Measurements from ENCODE around the gene HSD17B12.

The HSD17B12 gene

DNA sequence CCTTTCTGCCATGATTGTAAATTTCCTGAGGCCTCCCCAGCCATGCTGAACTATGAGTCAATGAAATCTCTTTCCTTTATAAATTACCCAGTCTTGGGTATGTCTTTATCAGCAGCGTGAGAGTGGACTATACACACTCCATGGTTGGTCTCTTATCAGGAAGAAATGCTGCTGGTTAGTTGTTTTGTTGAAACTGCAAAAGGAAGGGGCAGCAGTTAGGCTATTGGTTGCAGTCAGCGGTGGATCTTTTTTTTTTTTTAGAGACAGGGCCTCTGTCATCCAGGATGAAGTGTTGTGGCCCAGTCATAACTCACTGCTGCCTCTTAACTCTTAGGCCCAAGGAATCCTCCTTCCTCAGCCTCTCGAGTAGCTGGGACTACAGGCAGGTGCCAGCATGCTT, 51.7 kb downstream of the HSD17B12 start:
- H3K4me1 ChIP-seq (ENCODE audit: low read length), result peaks cover 15% of the 10 kb centered on the region
- TF ChIP-seq, protein P1, sequence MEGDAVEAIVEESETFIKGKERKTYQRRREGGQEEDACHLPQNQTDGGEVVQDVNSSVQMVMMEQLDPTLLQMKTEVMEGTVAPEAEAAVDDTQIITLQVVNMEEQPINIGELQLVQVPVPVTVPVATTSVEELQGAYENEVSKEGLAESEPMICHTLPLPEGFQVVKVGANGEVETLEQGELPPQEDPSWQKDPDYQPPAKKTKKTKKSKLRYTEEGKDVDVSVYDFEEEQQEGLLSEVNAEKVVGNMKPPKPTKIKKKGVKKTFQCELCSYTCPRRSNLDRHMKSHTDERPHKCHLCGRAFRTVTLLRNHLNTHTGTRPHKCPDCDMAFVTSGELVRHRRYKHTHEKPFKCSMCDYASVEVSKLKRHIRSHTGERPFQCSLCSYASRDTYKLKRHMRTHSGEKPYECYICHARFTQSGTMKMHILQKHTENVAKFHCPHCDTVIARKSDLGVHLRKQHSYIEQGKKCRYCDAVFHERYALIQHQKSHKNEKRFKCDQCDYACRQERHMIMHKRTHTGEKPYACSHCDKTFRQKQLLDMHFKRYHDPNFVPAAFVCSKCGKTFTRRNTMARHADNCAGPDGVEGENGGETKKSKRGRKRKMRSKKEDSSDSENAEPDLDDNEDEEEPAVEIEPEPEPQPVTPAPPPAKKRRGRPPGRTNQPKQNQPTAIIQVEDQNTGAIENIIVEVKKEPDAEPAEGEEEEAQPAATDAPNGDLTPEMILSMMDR (IDR thresholded peaks at IDR 0.05; ENCODE audit: low read length), result no peak
- no peak for TF ChIP-seq EZH2 (optimal IDR thresholded peaks at IDR 0.05; ENCODE audit: low read depth, low read length)
- no peak for TF ChIP-seq EZH2phosphoT487 (IDR thresholded peaks at IDR 0.05; ENCODE audit: low read length)
- peaks cover under 1% of the 10 kb centered on the region; the same call in 1 of the 2 replicates for H3F3A ChIP-seq (ENCODE audit: insufficient read depth, low read length)
- no peak overlapping the region for H3K27ac ChIP-seq (ENCODE audit: low read length)
- H3K79me2 ChIP-seq (ENCODE audit: low read length), result peaks cover 77% of the 10 kb centered on the region
- H3K9me3 ChIP-seq (replicated peaks; ENCODE audit: insufficient read depth, low read length), result no peaks in the 10 kb centered on the region
- H3K36me3 ChIP-seq (replicated peaks; ENCODE audit: insufficient read depth, low read length), result peaks cover 3% of the 10 kb centered on the region; the same call in 1 of the 2 replicates
- no peak overlapping the region for H3K4me3 ChIP-seq (ENCODE audit: low read length)
- no peaks in the 10 kb centered on the region for H4K20me1 ChIP-seq (ENCODE audit: insufficient read depth, low read length)
- no peaks in the 10 kb centered on the region for H3K9me2 ChIP-seq (replicated peaks; ENCODE audit: insufficient read depth, low read length)
- DNase-seq, result no peak
- H3K27me3 ChIP-seq (replicated peaks; ENCODE audit: insufficient read depth, low read length), result no peaks in the 10 kb centered on the region
- H3K4me2 ChIP-seq (ENCODE audit: low read depth, low read length), result no peak overlapping the region
- no peak overlapping the region for H2AFZ ChIP-seq (ENCODE audit: low read length)
- H3K9ac ChIP-seq (ENCODE audit: low read length), result no peak overlapping the region

DNA sequence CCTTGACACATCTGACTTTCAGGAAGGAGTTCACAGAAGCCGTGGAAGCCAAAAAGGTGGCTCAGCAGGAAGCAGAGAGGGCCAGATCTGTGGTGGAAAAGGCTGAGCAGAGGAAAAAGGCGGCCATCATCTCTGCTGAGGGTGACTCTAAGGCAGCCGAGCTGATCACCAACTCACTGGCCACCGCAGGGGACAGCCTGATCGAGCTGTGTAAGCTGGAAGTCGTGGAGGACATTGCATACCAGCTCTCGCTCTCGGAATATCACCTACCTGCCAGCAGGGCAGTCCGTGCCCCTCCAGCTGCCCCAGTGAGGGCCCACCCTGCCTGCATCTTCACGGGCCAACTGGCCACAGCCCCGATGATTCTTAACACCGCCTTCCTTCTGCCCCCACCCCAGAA, 53.7 kb downstream of the HSD17B12 start:
- Histone ChIP-seq H3K79me2 (ENCODE audit: low read length) (peaks cover 76% of the 10 kb centered on the region), H2AFZ (ENCODE audit: low read length) (no peak overlapping the region), H3K9me2 (replicated peaks; ENCODE audit: insufficient read depth, low read length) (no peaks in the 10 kb centered on the region), H3K27me3 (replicated peaks; ENCODE audit: insufficient read depth, low read length) (no peaks in the 10 kb centered on the region), H4K20me1 (ENCODE audit: insufficient read depth, low read length) (no peaks in the 10 kb centered on the region), H3K9ac (ENCODE audit: low read length) (no peak overlapping the region), H3F3A (ENCODE audit: insufficient read depth, low read length) (peaks cover 15% of the 10 kb centered on the region), H3K4me1 (ENCODE audit: low read length) (peaks cover 27% of the 10 kb centered on the region), H3K9me3 (replicated peaks; ENCODE audit: insufficient read depth, low read length) (no peaks in the 10 kb centered on the region), H3K27ac (ENCODE audit: low read length) (no peak overlapping the region), H3K4me2 (ENCODE audit: low read depth, low read length) (no peak overlapping the region), H3K4me3 (ENCODE audit: low read length) (no peak overlapping the region), H3K36me3 (replicated peaks; ENCODE audit: insufficient read depth, low read length) (peaks cover 3% of the 10 kb centered on the region; the same call in 1 of the 2 replicates)
- no peak for TF ChIP-seq EZH2 (optimal IDR thresholded peaks at IDR 0.05; ENCODE audit: low read depth, low read length)
- no peak for DNase-seq

DNA sequence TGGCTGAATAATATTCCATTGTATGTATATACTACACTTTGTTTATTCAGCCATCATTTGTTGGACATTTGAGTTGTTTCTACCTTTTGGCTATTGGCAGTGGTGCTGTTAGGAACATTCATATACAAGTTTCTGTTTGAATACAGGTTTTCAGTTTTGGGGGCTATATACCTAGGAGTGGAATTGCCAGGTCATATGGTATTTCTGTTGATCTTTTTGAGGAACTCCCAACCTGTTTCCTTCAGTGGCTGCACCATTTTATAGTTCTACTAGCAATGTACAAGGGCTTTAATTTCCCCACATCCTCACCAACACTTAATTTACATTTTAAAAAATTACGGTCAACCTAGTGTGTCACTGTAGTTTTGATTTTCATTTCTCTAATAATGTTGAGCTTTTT, 54.6 kb downstream of the HSD17B12 start:
- no peak for DNase-seq
- H3K36me3 ChIP-seq (replicated peaks; ENCODE audit: insufficient read depth, low read length), result peaks cover 3% of the 10 kb centered on the region; the same call in 1 of the 2 replicates
- H3K9ac ChIP-seq (ENCODE audit: low read length), result no peak overlapping the region
- no peak overlapping the region for H3K27ac ChIP-seq (ENCODE audit: low read length)
- H2AFZ ChIP-seq (ENCODE audit: low read length), result no peak overlapping the region
- H4K20me1 ChIP-seq (ENCODE audit: insufficient read depth, low read length), result no peaks in the 10 kb centered on the region
- H3K79me2 ChIP-seq (ENCODE audit: low read length), result peaks cover 76% of the 10 kb centered on the region
- peaks cover 20% of the 10 kb centered on the region for H3F3A ChIP-seq (ENCODE audit: insufficient read depth, low read length)
- H3K4me3 ChIP-seq (ENCODE audit: low read length), result no peak overlapping the region
- H3K4me2 ChIP-seq (ENCODE audit: low read depth, low read length), result no peak overlapping the region
- peaks cover 35% of the 10 kb centered on the region for H3K4me1 ChIP-seq (ENCODE audit: low read length)
- no peaks in the 10 kb centered on the region for H3K9me2 ChIP-seq (replicated peaks; ENCODE audit: insufficient read depth, low read length)
- no peaks in the 10 kb centered on the region for H3K9me3 ChIP-seq (replicated peaks; ENCODE audit: insufficient read depth, low read length)
- TF ChIP-seq, protein P1 (IDR thresholded peaks at IDR 0.05; ENCODE audit: low read length), result no peak
- TF ChIP-seq EZH2phosphoT487 (IDR thresholded peaks at IDR 0.05; ENCODE audit: low read length) (no peak), EZH2 (optimal IDR thresholded peaks at IDR 0.05; ENCODE audit: low read depth, low read length) (no peak)
- H3K27me3 ChIP-seq (replicated peaks; ENCODE audit: insufficient read depth, low read length), result no peaks in the 10 kb centered on the region

DNA sequence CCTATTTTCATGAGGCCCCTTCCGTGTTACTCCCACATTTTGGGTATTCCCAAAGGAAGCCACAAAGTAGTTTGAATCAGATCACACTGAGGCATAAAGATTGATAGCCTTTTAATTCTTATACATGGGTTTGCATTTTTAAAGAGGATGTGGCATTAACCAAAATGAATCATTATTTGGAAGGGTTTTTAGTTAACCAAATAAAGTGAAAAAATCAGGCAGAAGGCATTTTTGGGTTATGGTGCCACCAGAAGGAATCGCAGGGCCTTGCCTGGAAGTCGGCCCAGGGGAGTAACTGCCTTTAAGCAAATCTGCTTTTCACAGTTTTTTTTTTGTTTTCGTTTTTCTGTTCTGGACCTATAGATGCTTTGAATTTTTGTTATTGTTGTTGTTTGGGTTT, 55.4 kb downstream of the HSD17B12 start:
- peaks cover 3% of the 10 kb centered on the region; the same call in 1 of the 2 replicates for H3K36me3 ChIP-seq (replicated peaks; ENCODE audit: insufficient read depth, low read length)
- no peaks in the 10 kb centered on the region for H3K9me2 ChIP-seq (replicated peaks; ENCODE audit: insufficient read depth, low read length)
- peaks cover 20% of the 10 kb centered on the region for H3F3A ChIP-seq (ENCODE audit: insufficient read depth, low read length)
- no peak overlapping the region for H2AFZ ChIP-seq (ENCODE audit: low read length)
- no peaks in the 10 kb centered on the region for H4K20me1 ChIP-seq (ENCODE audit: insufficient read depth, low read length)
- H3K4me1 ChIP-seq (ENCODE audit: low read length), result peaks cover 35% of the 10 kb centered on the region
- no peaks in the 10 kb centered on the region for H3K9me3 ChIP-seq (replicated peaks; ENCODE audit: insufficient read depth, low read length)
- H3K27me3 ChIP-seq (replicated peaks; ENCODE audit: insufficient read depth, low read length), result no peaks in the 10 kb centered on the region
- TF ChIP-seq, protein P1 (IDR thresholded peaks at IDR 0.05; ENCODE audit: low read length), result no peak
- TF ChIP-seq EZH2phosphoT487 (IDR thresholded peaks at IDR 0.05; ENCODE audit: low read length) (no peak), EZH2 (optimal IDR thresholded peaks at IDR 0.05; ENCODE audit: low read depth, low read length) (no peak)
- no peak for DNase-seq
- no peak overlapping the region for H3K4me3 ChIP-seq (ENCODE audit: low read length)
- H3K4me2 ChIP-seq (ENCODE audit: low read depth, low read length), result no peak overlapping the region
- no peak overlapping the region for H3K9ac ChIP-seq (ENCODE audit: low read length)
- H3K79me2 ChIP-seq (ENCODE audit: low read length), result peaks cover 79% of the 10 kb centered on the region
- no peak overlapping the region for H3K27ac ChIP-seq (ENCODE audit: low read length)

Data from MM.1S (cell line).